Measurements from ENCODE around the gene GJA5.

DNA sequence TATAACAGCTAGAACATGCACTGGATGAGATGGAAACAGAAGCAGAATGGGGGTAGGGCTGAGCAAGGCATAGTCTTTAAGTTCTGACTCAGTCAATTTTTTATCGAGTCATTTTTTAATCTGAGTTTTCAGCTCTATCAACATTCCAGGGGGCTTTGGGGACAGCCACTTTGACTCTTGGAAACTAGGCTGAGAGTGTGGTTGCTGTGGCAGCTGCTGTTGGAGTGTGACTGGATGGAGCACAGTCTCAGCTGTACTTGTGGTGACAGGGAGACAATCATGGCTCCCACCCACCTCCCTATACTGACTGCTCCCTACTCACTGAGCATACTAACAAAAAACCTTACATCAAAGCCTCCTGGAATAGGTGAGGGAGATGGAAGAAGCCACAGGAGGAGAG lies 25.0 kb downstream of the GJA5 start:
- TF ChIP-seq, protein P1, sequence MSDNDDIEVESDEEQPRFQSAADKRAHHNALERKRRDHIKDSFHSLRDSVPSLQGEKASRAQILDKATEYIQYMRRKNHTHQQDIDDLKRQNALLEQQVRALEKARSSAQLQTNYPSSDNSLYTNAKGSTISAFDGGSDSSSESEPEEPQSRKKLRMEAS (IDR thresholded peaks at IDR 0.05), result no peak
- TF ChIP-seq TAF1 (IDR thresholded peaks at IDR 0.05; ENCODE audit: low read depth) (no peak), ZBTB7A (IDR thresholded peaks at IDR 0.05; ENCODE audit: low read depth) (no peak)

Measured in Ishikawa (cell line).